Measurements from ENCODE around the gene LINS1. TPM values are rescaled to one million over a fixed set of nuclear protein-coding genes. Genes with fewer than 3 reads are reported as not detected.

LINS1 gene
- total and polyA plus RNA-seq, 2 donors from 2014 or later, result 8.8 to 20.6 TPM

DNA sequence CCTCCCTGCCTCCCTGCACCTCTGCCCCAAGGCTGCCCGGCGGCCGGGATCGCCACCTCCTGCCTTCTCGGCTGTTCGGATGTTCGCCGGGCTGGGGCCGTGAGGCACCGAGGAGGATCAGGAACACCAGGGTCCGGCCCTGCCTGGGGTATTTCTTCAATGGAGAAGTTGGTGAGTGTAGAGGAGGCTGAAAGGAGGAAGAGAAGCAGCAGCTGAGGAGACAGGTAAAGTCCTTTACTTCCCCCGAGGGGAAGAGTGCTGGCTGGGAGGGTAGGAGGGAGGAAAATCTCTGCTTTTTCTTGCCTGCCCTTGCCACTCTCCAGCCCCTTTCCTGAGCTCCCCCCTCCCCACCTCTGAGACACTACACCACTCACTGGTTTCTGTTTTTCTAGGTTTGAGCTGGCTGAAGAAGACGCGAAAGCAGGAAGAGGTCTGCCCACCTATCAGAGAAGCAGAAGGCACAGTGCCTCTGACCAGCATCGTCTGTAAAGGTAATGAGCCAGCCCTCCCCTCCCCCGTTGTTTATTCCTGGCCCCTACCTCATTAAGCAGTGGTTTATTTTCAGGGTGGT, 924 bp upstream of the LINS1 start:
- Histone ChIP-seq H3K27ac (ENCODE audit: low read depth in 2 of 2, low read length in 2 of 2) (peak overlapping the region; percentile 73 to 80), H3K4me1 (ENCODE audit: control insufficient read depth in 2 of 3, insufficient read depth in 2 of 3, low read depth in 1 of 3, low read length in 3 of 3) (peaks cover 0 to 27% (median 10%) of the 10 kb centered on the region in 3 donors), H3K36me3 (ENCODE audit: control insufficient read depth in 2 of 3, insufficient read depth in 3 of 3, low read length in 3 of 3) (peaks cover under 1 to 6% (median 4%) of the 10 kb centered on the region in 3 donors), H3K27me3 (ENCODE audit: control insufficient read depth, insufficient read depth, low read length) (no peaks in the 10 kb centered on the region), H3K9me3 (ENCODE audit: control insufficient read depth in 2 of 3, insufficient read depth in 1 of 3, low read length in 3 of 3) (no peaks in the 10 kb centered on the region), H3K4me3 (ENCODE audit: low read length in 3 of 3) (peak overlapping the region; percentile 77 to 85 (median 84)), H3K9ac (ENCODE audit: low read length in 3 of 3) (peak overlapping the region; percentile 52 to 75 (median 64))
- FAIRE-seq (no peak), DNase-seq (peak in 3 of 5 donors; percentile 11 to 66 (median 34))
- TF ChIP-seq, protein P1, sequence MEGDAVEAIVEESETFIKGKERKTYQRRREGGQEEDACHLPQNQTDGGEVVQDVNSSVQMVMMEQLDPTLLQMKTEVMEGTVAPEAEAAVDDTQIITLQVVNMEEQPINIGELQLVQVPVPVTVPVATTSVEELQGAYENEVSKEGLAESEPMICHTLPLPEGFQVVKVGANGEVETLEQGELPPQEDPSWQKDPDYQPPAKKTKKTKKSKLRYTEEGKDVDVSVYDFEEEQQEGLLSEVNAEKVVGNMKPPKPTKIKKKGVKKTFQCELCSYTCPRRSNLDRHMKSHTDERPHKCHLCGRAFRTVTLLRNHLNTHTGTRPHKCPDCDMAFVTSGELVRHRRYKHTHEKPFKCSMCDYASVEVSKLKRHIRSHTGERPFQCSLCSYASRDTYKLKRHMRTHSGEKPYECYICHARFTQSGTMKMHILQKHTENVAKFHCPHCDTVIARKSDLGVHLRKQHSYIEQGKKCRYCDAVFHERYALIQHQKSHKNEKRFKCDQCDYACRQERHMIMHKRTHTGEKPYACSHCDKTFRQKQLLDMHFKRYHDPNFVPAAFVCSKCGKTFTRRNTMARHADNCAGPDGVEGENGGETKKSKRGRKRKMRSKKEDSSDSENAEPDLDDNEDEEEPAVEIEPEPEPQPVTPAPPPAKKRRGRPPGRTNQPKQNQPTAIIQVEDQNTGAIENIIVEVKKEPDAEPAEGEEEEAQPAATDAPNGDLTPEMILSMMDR (IDR thresholded peaks at IDR 0.05; ENCODE audit: borderline replicate concordance, extremely low read depth, insufficient read depth), result no peak
- intact Hi-C loops (cut with DNase I), result no loop called here

DNA sequence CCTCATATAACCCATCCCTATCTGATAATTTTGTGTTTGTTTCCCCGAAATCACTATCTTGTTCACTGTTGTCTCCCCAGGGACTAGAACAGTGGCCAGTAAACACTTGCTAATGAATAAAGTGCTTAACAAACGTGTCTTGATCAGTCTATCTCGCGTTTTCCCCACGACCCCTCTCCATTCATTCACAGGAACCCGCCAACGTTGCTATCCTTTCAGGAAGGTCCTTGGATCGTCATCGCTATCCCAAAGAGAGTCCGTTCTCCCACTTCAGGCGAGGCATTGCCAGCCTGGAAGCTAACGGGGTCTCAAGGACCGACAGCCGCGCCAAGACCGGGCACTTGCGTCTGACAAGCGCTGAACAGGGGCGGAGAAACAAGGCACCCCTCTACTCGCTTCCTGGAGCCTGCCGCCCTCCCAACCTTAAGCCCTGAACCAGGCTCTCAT, 344 bp downstream of the LINS1 start:
- peaks cover 0 to 27% (median 10%) of the 10 kb centered on the region in 3 donors for H3K4me1 ChIP-seq (ENCODE audit: control insufficient read depth in 2 of 3, insufficient read depth in 2 of 3, low read depth in 1 of 3, low read length in 3 of 3)
- H3K36me3 ChIP-seq (ENCODE audit: control insufficient read depth in 2 of 3, insufficient read depth in 3 of 3, low read length in 3 of 3), result peaks cover 0 to 4% (median 2%) of the 10 kb centered on the region in 3 donors
- DNase-seq (no peak), FAIRE-seq (no peak)
- peak overlapping the region; percentile 25 to 83 for H3K27ac ChIP-seq (ENCODE audit: low read depth in 2 of 2, low read length in 2 of 2)
- peak overlapping the region; percentile 74 to 97 (median 86) for H3K9ac ChIP-seq (ENCODE audit: low read length in 3 of 3)
- peak overlapping the region; percentile 76 to 100 (median 92) for H3K4me3 ChIP-seq (ENCODE audit: low read length in 3 of 3)
- intact Hi-C loops (cut with DNase I), result no loop called here
- H3K9me3 ChIP-seq (ENCODE audit: control insufficient read depth in 2 of 3, insufficient read depth in 1 of 3, low read length in 3 of 3), result no peaks in the 10 kb centered on the region
- TF ChIP-seq, protein P1 (IDR thresholded peaks at IDR 0.05; ENCODE audit: borderline replicate concordance, extremely low read depth, insufficient read depth), result no peak
- no peaks in the 10 kb centered on the region for H3K27me3 ChIP-seq (ENCODE audit: control insufficient read depth, insufficient read depth, low read length)

DNA sequence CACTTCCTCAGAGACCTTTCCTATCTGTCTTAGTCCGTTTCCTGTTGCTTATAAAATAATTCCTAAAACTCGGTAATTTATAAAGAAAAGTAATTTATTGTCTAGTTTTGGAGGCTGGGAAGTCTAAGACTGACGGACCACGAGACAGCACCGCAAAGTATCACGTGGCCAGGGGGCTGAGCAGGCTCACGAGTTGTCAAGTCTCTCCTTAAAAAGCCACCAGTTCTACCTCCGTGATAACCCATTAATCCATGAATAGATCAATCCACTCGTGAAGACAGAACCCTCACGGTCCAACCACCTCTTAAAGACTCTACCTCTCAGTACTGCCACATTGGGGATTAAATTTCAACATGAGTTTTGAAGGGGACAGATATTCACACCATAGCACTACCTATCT, 821 bp downstream of the LINS1 start:
- Histone ChIP-seq H3K36me3 (ENCODE audit: control insufficient read depth in 2 of 3, insufficient read depth in 3 of 3, low read length in 3 of 3) (peaks cover 0 to 4% (median 2%) of the 10 kb centered on the region in 3 donors), H3K27me3 (ENCODE audit: control insufficient read depth, insufficient read depth, low read length) (no peaks in the 10 kb centered on the region), H3K4me3 (ENCODE audit: low read length in 3 of 3) (peak overlapping the region; percentile 76 to 100 (median 92)), H3K9me3 (ENCODE audit: control insufficient read depth in 2 of 3, insufficient read depth in 1 of 3, low read length in 3 of 3) (no peaks in the 10 kb centered on the region), H3K27ac (ENCODE audit: low read depth in 2 of 2, low read length in 2 of 2) (no peak overlapping the region), H3K9ac (ENCODE audit: low read length in 3 of 3) (peak overlapping the region; percentile 74 to 97 (median 86)), H3K4me1 (ENCODE audit: control insufficient read depth in 2 of 3, insufficient read depth in 2 of 3, low read depth in 1 of 3, low read length in 3 of 3) (peaks cover 0 to 27% (median 10%) of the 10 kb centered on the region in 3 donors)
- DNase-seq (peak in 3 of 5 donors; percentile 13 to 34 (median 14)), FAIRE-seq (no peak)
- TF ChIP-seq, protein P1 (IDR thresholded peaks at IDR 0.05; ENCODE audit: borderline replicate concordance, extremely low read depth, insufficient read depth), result no peak
- intact Hi-C loops (cut with DNase I), result no loop called here

Measured in kidney (tissue), 14 donors.